Fibroblast of the aortic adventitia (primary cell): ENCODE data around the gene BNIP1. TPM values are rescaled to one million over a fixed set of nuclear protein-coding genes. Genes with fewer than 3 reads are reported as not detected.

Experiments
- DNase-seq: peaks from one replicate; pipeline ENCODE4 v3.0.0-alpha.2; 2010; ENCODE audit warnings: low read depth
- H3K4me3 ChIP-seq: 2 replicates; pipeline ENCODE4 v1.5.1; 2011; ENCODE audit warnings: low read depth, mild to moderate bottlenecking, control low read depth, low read length, moderate library complexity
- total RNA-seq: library from RNA; depleted of rRNA; stranded (reverse); fragments of >200 nt; gene quantifications from 2 replicates; pipeline ENCODE4 v1.2.3, GENCODE V29; 2012; ENCODE audit warnings: low replicate concordance
- TF ChIP-seq, protein P1 (sequence below): IDR thresholded peaks from 2 replicates; pipeline ENCODE4 v1.5.1; 2011; ENCODE audit warnings: mild to moderate bottlenecking, low read length, control low read depth, inconsistent platforms; ENCODE audit not compliant: insufficient read depth

Gene BNIP1
- total RNA-seq, 1 donor: 20.9 TPM

GRCh38 chr5:173161148-173161547 lies 16.8 kb downstream of the BNIP1 start:
- no peak overlapping the region for H3K4me3 ChIP-seq
- DNase-seq: no peak
- TF ChIP-seq, protein P1, sequence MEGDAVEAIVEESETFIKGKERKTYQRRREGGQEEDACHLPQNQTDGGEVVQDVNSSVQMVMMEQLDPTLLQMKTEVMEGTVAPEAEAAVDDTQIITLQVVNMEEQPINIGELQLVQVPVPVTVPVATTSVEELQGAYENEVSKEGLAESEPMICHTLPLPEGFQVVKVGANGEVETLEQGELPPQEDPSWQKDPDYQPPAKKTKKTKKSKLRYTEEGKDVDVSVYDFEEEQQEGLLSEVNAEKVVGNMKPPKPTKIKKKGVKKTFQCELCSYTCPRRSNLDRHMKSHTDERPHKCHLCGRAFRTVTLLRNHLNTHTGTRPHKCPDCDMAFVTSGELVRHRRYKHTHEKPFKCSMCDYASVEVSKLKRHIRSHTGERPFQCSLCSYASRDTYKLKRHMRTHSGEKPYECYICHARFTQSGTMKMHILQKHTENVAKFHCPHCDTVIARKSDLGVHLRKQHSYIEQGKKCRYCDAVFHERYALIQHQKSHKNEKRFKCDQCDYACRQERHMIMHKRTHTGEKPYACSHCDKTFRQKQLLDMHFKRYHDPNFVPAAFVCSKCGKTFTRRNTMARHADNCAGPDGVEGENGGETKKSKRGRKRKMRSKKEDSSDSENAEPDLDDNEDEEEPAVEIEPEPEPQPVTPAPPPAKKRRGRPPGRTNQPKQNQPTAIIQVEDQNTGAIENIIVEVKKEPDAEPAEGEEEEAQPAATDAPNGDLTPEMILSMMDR: no peak

- TF ChIP-seq, protein P1: no peak
- DNase-seq: peak; percentile 40
- no peak overlapping the region for H3K4me3 ChIP-seq
Observed at GRCh38 chr5:173163219-173163618, 18.9 kb downstream of the BNIP1 start.

DNA sequence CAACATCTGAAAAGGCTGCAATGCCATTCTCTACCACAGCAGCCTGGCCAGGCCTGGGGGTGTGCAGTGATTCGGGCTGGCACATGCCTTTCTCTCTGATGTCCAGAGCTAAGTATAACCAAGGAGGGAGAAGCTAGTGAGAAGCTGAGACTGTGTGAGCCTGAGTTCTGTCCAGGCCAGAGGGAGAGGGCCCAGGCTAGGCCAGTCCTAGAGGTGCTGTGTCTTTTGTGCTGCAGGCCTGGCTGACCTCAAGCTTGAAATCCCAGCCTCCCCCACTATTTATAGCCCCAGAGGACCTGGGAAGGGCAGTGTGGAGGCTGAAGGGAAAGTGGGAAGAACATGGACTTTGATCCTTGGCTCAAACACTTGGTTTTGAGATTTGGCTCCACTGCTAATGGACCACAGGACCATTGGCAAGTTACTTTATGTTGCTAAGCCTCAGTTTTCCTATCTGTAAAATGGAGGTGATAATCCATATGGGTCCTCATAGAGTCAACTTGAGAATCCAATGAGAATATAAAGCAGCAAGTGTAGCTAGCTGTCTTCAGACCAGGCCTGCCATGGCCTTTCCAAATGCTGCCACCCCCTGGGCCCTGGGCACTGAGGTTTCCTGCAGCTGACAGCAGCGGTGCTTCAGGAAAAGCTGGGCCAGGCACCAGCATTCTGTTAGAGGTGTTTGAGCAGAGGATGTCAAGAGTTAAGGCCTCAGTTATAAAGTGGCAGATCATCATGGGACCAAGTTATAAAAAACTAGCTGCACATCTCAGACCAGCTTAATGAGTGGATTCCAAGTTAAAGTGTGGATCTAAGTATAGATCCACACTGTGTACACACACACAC lies 21.1 kb downstream of the BNIP1 start:
- no peak for DNase-seq
- TF ChIP-seq, protein P1: no peak
- no peak overlapping the region for H3K4me3 ChIP-seq

DNA sequence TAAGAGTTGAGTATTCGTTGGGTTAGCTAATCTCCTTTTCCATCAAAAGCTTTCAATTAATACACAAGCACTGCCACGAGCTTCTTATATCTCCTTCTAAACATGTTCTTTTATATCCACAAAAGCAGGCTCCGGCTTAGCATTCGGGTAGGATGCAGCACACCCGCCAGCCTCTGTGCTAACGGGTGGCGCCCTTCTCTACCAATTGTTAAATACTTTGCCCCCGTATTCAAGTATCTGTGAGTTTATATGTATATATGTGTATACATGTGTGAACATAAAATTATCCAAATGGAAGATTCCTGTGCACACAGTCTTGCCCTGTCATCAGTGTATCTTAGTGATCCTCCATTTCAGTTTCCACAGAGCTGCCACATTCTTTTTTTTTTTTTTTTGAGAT lies 27.8 kb downstream of the BNIP1 start:
- TF ChIP-seq, protein P1: no peak
- H3K4me3 ChIP-seq: no peak overlapping the region
- DNase-seq: no peak

DNA sequence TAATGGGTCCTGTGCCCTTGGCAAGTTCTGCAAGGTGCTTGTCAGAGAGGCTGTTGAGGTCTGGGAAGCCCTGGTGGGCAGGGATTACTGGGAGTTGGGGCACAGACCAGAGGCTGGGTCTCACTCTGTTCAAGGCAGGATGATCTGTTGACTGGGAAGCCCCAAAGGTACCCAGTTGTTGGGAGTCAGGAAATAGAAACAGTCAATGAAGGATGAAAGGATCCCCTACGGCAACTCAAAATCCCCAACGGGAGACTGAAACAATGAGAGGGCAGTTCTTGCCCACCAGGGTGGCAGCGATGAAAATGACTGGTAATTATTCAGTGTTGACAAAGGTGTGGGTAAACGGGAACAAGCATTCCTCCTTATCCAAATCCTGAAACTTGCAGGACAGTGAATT lies 31.2 kb downstream of the BNIP1 start:
- DNase-seq: no peak
- TF ChIP-seq, protein P1: no peak
- no peak overlapping the region for H3K4me3 ChIP-seq

GRCh38 chr5:173178369-173178910 lies 34.1 kb downstream of the BNIP1 start:
- no peak for DNase-seq
- H3K4me3 ChIP-seq: no peak overlapping the region
- TF ChIP-seq, protein P1: no peak
